Camera-type eye (tissue), 1 donor: ENCODE measurements around the gene ABCC1. TPM values are rescaled to one million over a fixed set of nuclear protein-coding genes. Genes with fewer than 3 reads are reported as not detected.

Experiments
- total RNA-seq: library from RNA; depleted of rRNA; stranded (reverse); fragments of >200 nt; gene quantifications from one replicate; pipeline ENCODE4 v1.2.3, GENCODE V29; 2014

ABCC1 gene
- total RNA-seq: 36.1 TPM

DNA sequence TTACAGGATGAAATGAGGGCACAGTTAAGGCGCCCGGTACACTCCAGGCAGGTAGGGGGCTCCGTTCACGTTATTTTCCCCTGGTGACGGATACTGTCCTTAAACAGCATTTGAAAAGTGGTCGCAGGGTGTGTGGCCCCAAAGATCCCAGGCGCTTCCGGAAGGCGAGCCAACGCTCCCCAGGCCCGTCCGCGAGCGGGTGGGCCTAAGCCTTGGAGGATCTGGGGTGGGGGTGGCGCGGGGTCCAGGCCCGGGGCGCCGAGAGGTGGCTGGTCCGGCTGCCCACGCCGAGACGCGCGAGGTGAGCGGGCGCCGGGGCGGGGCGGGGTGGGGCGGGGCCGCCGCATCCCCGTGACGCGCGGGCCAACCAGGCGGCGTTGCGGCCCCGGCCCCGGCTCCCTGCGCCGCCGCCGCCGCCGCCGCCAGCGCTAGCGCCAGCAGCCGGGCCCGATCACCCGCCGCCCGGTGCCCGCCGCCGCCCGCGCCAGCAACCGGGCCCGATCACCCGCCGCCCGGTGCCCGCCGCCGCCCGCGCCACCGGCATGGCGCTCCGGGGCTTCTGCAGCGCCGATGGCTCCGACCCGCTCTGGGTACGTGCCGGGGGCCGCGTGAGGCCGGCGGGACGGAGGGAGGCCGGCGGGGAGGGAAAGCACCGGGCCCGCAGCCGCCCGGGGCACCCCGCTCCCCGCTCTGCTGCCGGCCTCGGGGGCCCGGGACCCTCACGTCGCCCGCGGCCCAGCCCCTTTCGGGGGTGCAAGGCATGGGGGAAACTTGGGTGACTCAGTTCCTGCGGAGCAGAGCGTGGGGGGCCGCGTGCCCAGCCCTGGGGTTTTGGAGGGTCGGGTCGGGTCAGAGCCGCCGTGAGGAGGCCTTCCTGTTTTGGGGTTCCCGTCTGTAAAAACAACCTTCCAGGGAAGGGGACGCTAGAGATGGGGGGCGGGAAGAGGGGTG, at the start of gene ABCC1:
Gene ABCC1, plus strand, starts transcription at position 407 of the 951 bp plus-strand sequence. Its CDS starts 136 bp downstream, at position 543.

Other genes starting within 250 kb of the ABCC1 start
- 190 TPM for gene MYH11, start 92.6 kb upstream of the ABCC1 start, total RNA-seq
- 51.2 TPM for gene CEP20, start 61.0 kb upstream of the ABCC1 start, total RNA-seq